ENCODE data around the gene MTMR11. TPM values are rescaled to one million over a fixed set of nuclear protein-coding genes. Genes with fewer than 3 reads are reported as not detected.

MTMR11 gene
- total RNA-seq, 1 experiment from 2014 or later: 10.5 TPM

DNA sequence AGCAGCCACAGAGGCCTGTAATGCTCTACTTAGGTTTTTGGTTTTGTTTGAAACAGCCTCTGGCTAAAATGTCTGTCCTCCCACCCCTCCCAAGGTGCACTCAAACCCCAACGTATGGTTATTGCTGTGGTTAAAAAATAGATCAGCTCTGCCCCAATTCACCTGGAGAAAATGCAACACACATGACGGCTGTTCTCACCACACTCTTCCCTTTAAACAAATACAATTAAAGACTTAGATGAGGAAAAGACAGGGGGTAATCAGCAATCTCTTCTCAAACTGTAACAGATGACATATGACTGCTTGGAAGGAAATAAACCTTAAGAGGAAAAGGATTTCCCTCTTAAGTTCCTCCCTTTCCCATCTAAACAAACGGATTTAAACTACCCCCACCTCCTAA lies 6.2 kb upstream of the MTMR11 start:
- TF ChIP-seq REST (IDR thresholded peaks at IDR 0.05; ENCODE audit: low read depth) (no peak), CBX3 (IDR thresholded peaks at IDR 0.05; ENCODE audit: low read depth) (no peak), JUND (IDR thresholded peaks at IDR 0.05) (no peak), RAD21 (IDR thresholded peaks at IDR 0.05; ENCODE audit: low read depth) (no peak), POLR2AphosphoS5 (IDR thresholded peaks at IDR 0.05; ENCODE audit: low read depth, low read length) (no peak), ATF3 (IDR thresholded peaks at IDR 0.05) (no peak), EZH2 (IDR thresholded peaks at IDR 0.05) (no peak), FOSL1 (IDR thresholded peaks at IDR 0.05; ENCODE audit: low read depth) (no peak), ELF1 (IDR thresholded peaks at IDR 0.05; ENCODE audit: borderline replicate concordance, low read depth) (no peak), TCF7L2 (IDR thresholded peaks at IDR 0.05; ENCODE audit: borderline replicate concordance, extremely low read depth, insufficient read depth, insufficient read length) (no peak), SIN3A (IDR thresholded peaks at IDR 0.05; ENCODE audit: low read depth) (no peak), POLR2A (IDR thresholded peaks at IDR 0.05; ENCODE audit: borderline replicate concordance, extremely low read depth, insufficient read depth, insufficient read length) (no peak), ZBTB33 (IDR thresholded peaks at IDR 0.05; ENCODE audit: extremely low read depth, insufficient replicate concordance, low read length) (no peak), EZH2phosphoT487 (IDR thresholded peaks at IDR 0.05; ENCODE audit: borderline replicate concordance) (no peak), EGR1 (IDR thresholded peaks at IDR 0.05; ENCODE audit: low read depth) (no peak), SP1 (IDR thresholded peaks at IDR 0.05; ENCODE audit: low read depth) (no peak), ZFX (IDR thresholded peaks at IDR 0.05) (no peak), YY1 (IDR thresholded peaks at IDR 0.05; ENCODE audit: extremely low read depth, insufficient replicate concordance, low read depth, low read length) (no peak), SRF (IDR thresholded peaks at IDR 0.05; ENCODE audit: low read depth) (no peak)
- TF ChIP-seq, protein P1, sequence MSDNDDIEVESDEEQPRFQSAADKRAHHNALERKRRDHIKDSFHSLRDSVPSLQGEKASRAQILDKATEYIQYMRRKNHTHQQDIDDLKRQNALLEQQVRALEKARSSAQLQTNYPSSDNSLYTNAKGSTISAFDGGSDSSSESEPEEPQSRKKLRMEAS (IDR thresholded peaks at IDR 0.05): no peak
- ATAC-seq (no peak), DNase-seq (ENCODE audit: low read depth, low spot score) (no peak)
- Histone ChIP-seq H3K9ac (ENCODE audit: low read length) (no peak overlapping the region), H3K9me2 (ENCODE audit: insufficient read depth) (no peaks in the 10 kb centered on the region), H3K36me3 (ENCODE audit: control insufficient read depth in 1 of 2, insufficient read depth in 2 of 2, low read length in 2 of 2) (peaks cover 4 to 6% of the 10 kb centered on the region in 2 experiments; a peak in 2 of 4 replicates), H3K4me1 (ENCODE audit: control insufficient read depth in 1 of 2, insufficient read depth in 2 of 2, low read length in 2 of 2) (peaks cover 25 to 44% of the 10 kb centered on the region in 2 experiments), H4K20me1 (ENCODE audit: insufficient read depth) (no peaks in the 10 kb centered on the region), H3K27ac (ENCODE audit: low read depth, low read length) (no peak overlapping the region), H3K79me2 (ENCODE audit: insufficient read depth, low read length) (no peaks in the 10 kb centered on the region), H3K27me3 (ENCODE audit: insufficient read depth, low read length) (no peaks in the 10 kb centered on the region), H3K4me3 (replicated peaks in 1 of 2; ENCODE audit: low read depth in 1 of 2, low read length in 2 of 2) (no peak overlapping the region), H2AFZ (ENCODE audit: low read depth, low read length, poor library complexity, severe bottlenecking) (no peak overlapping the region), H3K9me3 (ENCODE audit: control insufficient read depth in 1 of 2, insufficient read depth in 1 of 2, low read depth in 1 of 2, low read length in 2 of 2) (no peaks in the 10 kb centered on the region), H3K4me2 (ENCODE audit: low read length) (no peak overlapping the region)
- intact Hi-C loops (cut with micrococcal nuclease): no loop called here
- CTCF ChIA-PET: interaction anchor here (1.2 kb wide), 1 partner anchor 108 kb away, joined by 4 read pairs; no protein-coding TSS in a partner anchor
- RAD21 ChIA-PET (ENCODE audit: low non-redundant PET in 1 of 2, low total read pairs in 2 of 2, uncharacterized antibody in 2 of 2, unreplicated experiment in 2 of 2): interaction anchor here in 1 of 2 experiments (0.6 kb wide), 1 partner anchor 54 kb away, joined by 4 read pairs; no protein-coding TSS in a partner anchor
- BruUV-seq (replicated peaks): no TSS peak
- POLR2A ChIA-PET: interaction anchor here (0.9 kb wide), 1 partner anchor 56 kb away, joined by 7 read pairs; a partner anchor contains a TSS

All from HCT116 (cell line).